ENCODE results near the gene FUOM. TPM values are rescaled to one million over a fixed set of nuclear protein-coding genes. Genes with fewer than 3 reads are reported as not detected.
A peak's percentile ranks its signal among the peaks of the same experiment; 100 is the strongest.

FUOM gene
- total RNA-seq, 1 donor from 2014 or later: 38.5 TPM

DNA sequence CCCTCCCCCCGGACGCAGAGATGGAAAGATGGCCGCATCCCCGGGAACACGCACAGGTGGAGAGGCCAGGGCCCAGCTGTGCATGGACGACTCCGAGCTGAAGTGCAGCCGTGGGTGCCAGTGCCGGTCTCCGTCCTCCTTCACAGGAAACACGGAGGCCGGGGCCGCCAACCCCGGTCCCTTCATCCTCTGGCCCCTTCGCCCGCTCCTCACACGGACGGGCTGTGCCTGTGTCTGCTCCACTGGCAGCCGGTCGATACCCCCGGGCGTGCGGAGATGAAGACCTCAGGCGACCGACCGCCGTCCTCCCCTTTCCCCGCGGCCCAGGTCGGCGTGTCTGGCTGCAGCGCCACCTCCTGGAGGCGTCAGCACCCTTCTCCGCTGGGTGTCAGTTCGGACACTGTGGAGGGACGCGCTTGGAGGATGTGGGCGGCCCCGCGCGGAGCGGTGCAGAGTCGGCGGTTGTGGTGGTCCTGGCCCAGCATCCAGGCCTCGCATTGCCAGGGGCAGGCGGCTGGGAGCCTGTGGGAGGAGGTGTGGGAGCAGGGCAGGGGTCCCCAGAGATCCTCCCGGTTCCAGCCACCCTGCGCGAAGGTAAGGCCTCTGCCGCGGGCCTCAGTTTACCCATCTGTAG, 39.2 kb downstream of the FUOM start:
- TF ChIP-seq, protein P1, sequence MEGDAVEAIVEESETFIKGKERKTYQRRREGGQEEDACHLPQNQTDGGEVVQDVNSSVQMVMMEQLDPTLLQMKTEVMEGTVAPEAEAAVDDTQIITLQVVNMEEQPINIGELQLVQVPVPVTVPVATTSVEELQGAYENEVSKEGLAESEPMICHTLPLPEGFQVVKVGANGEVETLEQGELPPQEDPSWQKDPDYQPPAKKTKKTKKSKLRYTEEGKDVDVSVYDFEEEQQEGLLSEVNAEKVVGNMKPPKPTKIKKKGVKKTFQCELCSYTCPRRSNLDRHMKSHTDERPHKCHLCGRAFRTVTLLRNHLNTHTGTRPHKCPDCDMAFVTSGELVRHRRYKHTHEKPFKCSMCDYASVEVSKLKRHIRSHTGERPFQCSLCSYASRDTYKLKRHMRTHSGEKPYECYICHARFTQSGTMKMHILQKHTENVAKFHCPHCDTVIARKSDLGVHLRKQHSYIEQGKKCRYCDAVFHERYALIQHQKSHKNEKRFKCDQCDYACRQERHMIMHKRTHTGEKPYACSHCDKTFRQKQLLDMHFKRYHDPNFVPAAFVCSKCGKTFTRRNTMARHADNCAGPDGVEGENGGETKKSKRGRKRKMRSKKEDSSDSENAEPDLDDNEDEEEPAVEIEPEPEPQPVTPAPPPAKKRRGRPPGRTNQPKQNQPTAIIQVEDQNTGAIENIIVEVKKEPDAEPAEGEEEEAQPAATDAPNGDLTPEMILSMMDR (IDR thresholded peaks at IDR 0.05): peak; percentile 37 to 71 (median 40)
- Histone ChIP-seq H3K4me3 (peak overlapping the region; percentile 38 to 39), H3K27me3 (no peaks in the 10 kb centered on the region), H3K36me3 (no peaks in the 10 kb centered on the region), H3K9me3 (no peaks in the 10 kb centered on the region), H3K27ac (no peak overlapping the region), H3K4me1 (peaks cover 0 to 4% of the 10 kb centered on the region in 2 donors)
- DNase-seq (ENCODE audit: low spot score in 2 of 2): no peak
- intact Hi-C loops (cut with DNase I): no loop called here

DNA sequence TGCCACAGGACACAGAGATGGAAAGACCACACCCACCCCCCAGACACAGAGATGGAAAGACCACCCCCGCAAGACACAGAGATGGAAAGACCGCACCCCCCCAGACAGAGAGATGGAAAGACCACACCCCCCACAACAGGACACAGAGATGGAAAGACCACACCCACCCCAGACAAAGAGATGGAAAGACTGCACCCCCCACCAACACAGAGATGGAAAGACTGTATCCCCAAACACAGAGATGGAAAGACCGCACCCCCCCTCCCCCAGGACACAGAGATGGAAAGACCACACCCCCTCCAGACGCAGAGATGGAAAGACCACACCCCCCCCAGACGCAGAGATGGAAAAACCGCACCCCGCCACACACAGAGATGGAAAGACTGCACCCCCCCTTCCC, 41.1 kb downstream of the FUOM start:
- H3K4me3 ChIP-seq: no peak overlapping the region

DNA sequence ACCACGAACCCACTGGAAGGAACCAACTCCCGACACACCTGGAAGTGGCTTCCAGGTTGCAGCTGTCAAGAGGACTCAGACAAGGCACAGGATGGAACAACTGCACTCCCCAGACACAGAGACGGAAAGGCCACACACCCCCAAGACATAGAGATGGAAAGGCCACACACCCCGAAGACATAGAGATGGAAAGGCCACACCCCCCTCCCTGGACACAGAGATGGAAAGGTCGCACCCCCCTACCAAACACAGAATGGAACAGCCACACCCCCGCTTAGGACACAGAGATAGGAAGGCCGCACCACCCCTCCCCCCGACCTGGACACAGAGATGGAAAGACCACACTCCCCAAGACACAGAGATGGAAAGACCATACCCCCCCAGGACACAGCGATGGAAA, 41.6 kb downstream of the FUOM start:
- Histone ChIP-seq H3K4me3 (no peak overlapping the region), H3K36me3 (peaks cover 14 to 15% of the 10 kb centered on the region in 2 donors), H3K9me3 (no peaks in the 10 kb centered on the region), H3K27ac (no peak overlapping the region), H3K27me3 (no peaks in the 10 kb centered on the region), H3K4me1 (peaks cover 0 to 4% of the 10 kb centered on the region in 2 donors)
- TF ChIP-seq, protein P1 (IDR thresholded peaks at IDR 0.05): no peak
- intact Hi-C loops (cut with DNase I): no loop called here
- DNase-seq (ENCODE audit: low spot score in 2 of 2): no peak

More for the DNA sequence above, 41.1 kb downstream of the FUOM start:
- Histone ChIP-seq H3K36me3 (peaks cover 10% of the 10 kb centered on the region in 2 donors), H3K27ac (no peak overlapping the region), H3K9me3 (no peaks in the 10 kb centered on the region), H3K4me1 (peaks cover 0 to 4% of the 10 kb centered on the region in 2 donors), H3K27me3 (no peaks in the 10 kb centered on the region)
- TF ChIP-seq, protein P1 (IDR thresholded peaks at IDR 0.05): no peak
- no peak for DNase-seq (ENCODE audit: low spot score in 2 of 2)
- intact Hi-C loops (cut with DNase I): no loop called here

DNA sequence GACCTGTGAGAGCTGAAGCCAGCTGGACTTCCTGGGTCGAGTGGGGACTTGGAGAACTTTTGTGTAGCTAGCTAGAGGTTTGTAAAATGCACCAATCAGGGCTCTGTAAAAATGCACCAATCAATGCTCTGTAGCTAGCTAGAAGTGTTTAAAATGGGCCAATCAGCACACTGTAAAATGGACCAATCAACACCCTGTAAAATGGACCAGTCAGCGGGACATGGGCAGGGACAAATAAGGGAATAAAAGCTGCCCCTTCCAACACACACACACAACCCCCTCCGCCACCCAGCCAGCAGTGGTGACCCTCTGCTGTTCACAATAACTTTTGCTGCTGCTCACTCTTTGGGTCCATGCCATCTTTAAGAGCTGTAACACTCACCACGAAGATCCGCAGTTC, 42.0 kb downstream of the FUOM start:
- peaks cover 0 to 4% of the 10 kb centered on the region in 2 donors for H3K4me1 ChIP-seq
- H3K27me3 ChIP-seq: no peaks in the 10 kb centered on the region
- intact Hi-C loops (cut with DNase I): no loop called here
- H3K36me3 ChIP-seq: peaks cover 14 to 15% of the 10 kb centered on the region in 2 donors
- no peak overlapping the region for H3K27ac ChIP-seq
- TF ChIP-seq, protein P1 (IDR thresholded peaks at IDR 0.05): no peak
- no peak overlapping the region for H3K4me3 ChIP-seq
- no peaks in the 10 kb centered on the region for H3K9me3 ChIP-seq
- DNase-seq (ENCODE audit: low spot score in 2 of 2): no peak

DNA sequence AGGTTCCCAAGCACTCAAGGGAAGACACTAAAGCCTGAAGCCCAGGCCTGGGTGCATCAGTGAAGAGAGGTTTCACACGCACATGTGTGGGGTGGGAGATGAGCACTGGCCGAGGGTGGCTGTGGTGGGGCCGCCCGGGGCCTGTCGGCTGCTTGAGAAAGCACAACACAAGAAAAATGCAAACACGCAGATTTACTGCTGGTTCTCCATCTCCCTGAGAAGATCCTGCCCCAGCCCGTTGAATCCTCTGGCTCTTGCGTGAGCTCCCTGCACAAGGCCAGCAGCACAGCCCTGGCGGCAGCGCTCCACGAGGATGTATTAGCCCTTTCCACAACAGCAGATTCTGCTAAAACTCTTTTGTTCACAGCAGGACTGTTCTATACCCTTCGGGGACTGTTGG, 42.9 kb downstream of the FUOM start:
- intact Hi-C loops (cut with DNase I): no loop called here
- H3K4me1 ChIP-seq: peaks cover 0 to 4% of the 10 kb centered on the region in 2 donors
- H3K27ac ChIP-seq: no peak overlapping the region

More for the DNA sequence above, 42.9 kb downstream of the FUOM start:
- H3K27me3 ChIP-seq: no peaks in the 10 kb centered on the region
- H3K36me3 ChIP-seq: peaks cover 19 to 21% of the 10 kb centered on the region in 2 donors
- no peak overlapping the region for H3K4me3 ChIP-seq
- TF ChIP-seq, protein P1 (IDR thresholded peaks at IDR 0.05): no peak
- DNase-seq (ENCODE audit: low spot score in 2 of 2): no peak
- no peaks in the 10 kb centered on the region for H3K9me3 ChIP-seq
